ENCODE measurements around the gene SOD3.

SOD3 gene

DNA sequence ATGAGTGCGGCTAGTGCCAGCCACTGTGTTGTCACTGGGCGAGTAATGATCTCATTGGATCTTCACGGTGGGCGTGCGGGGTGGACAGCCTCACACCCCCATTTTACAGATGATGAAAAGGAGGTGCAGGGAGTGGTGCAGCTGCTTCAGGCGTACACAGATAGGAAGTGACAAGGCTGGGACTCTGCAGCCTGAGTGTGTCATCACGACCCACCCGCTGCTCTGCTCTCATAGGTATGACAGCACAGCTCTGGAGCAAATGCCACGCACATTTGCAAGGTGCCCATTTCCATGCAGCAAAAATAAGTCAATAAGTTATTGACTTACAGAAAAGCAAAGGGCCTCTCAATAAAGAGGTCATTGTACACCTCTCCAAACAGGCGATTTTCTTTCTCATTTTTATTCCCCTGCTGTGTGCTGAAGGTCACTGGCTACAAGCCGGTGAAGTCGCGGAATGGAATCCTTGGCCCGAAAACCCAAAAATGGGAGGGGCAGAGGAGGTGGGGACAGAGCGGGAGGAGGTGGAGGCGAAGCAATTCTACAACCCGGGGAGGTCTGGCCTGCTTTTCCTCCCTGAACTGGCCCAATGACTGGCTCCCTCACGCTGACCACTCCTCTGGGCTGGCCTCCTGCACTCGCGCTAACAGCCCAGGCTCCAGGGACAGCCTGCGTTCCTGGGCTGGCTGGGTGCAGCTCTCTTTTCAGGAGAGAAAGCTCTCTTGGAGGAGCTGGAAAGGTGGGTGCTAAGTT, at the start of gene SOD3:
Gene SOD3, plus strand, starts transcription at position 658 of the 750 bp plus-strand sequence. CDS start 3,949 bp downstream, outside the sequence.
- DNase-seq (ENCODE audit: extremely low read depth in 1 of 2, low read depth in 1 of 2), result no peak

DNA sequence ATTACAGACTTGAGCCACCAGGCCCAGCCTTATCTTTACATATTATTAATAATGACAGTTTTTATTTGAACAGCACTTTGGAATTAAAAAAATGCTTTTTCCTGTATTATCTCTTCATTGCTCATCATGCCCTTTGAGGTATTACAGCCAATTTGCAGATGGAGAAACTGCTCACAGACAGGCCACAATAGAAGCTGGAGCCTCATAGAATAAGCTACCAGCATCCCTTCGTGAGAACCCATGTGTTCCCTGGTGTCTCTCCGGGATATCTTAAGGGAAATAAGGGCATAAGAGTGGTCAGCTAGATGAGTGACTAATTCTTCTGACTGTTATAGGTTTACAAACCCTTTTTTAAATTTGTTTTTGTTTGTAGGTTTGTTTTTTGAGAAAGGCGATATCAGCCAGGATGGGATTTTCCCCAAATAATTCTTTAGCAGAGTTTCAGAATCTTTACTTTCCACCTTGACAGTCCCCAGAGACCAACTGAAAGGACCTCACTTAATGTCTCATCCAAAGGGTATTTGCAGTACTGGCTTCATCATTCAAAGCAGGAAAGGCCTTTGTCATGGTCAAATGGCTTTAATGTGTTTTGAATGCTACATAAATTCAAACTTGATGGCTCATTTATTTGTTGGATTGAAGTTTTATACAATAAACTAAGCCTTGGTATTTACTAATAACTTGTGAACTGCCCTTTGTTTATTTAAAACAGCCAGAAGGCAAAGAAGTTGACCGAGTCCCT, 48.0 kb upstream of the SOD3 start:
- no peak for DNase-seq (ENCODE audit: extremely low read depth in 1 of 2, low read depth in 1 of 2)

DNA sequence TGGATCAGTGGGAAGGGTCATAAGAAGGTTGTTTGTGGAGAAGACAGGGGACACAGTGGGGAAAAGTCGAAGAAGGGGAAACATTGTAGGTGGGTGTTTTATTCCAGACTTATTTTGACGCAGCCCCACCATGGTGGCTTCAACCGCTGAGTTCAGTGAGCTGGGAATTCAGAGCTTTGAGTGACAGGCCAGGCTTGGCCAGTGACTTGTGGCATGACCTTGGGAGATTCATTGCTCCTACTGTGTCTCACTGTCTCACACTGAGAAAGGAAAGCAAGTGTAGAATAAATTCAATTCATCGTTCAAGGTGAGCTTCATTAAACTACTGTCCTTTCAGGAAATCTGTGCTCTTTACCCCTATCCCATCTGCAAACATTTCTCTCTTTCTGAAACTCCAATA, 47.4 kb upstream of the SOD3 start:
- DNase-seq (ENCODE audit: extremely low read depth in 1 of 2, low read depth in 1 of 2), result no peak

DNA sequence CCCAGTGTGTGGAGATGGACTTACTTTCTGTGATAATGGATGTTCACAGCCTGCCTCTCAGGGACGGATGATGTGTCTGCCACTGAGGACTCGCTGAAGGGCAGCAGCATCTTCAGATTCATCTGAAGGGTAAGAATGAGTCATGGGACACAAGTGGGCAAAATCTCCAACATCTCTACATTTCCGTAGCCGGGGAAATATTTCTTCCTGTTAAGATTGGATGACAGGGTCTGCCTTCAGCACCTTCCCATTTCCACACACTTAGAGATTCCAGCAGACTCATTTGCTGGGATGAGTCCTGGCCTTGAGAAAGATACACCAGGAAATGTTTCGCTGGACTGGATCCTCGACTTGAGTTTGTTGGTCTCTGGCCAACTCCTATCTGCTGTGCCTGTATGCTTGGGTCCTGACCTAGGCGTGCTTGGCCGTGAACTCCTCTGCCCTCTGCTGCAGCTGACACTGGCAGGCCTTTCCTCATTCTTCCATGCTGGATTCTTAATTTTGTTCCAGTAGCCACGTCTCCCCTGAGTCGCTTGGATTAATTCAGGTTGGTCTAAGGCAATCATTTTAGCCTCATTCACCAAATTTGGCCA, 46.5 kb upstream of the SOD3 start:
- no peak for DNase-seq (ENCODE audit: extremely low read depth in 1 of 2, low read depth in 1 of 2)

DNA sequence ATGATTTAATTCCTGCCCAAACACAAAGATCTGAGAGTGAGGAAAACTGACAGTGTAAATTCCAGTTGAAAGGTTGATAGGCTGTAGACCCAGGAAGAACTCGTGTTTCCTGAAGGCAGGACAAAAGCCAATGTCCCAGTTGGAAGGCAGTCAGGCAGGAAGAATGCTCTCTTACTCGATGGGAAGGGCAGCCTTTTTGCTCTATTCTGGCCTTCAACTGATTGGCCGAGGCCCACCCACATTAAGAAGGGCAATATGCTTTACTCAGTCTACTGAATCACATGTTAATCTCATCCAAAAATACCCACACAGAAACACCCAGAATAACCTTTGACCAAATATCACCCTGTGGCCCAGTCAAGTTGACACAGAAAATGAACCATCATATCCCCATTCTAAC, 45.3 kb upstream of the SOD3 start:
- DNase-seq (ENCODE audit: extremely low read depth in 1 of 2, low read depth in 1 of 2), result no peak

DNA sequence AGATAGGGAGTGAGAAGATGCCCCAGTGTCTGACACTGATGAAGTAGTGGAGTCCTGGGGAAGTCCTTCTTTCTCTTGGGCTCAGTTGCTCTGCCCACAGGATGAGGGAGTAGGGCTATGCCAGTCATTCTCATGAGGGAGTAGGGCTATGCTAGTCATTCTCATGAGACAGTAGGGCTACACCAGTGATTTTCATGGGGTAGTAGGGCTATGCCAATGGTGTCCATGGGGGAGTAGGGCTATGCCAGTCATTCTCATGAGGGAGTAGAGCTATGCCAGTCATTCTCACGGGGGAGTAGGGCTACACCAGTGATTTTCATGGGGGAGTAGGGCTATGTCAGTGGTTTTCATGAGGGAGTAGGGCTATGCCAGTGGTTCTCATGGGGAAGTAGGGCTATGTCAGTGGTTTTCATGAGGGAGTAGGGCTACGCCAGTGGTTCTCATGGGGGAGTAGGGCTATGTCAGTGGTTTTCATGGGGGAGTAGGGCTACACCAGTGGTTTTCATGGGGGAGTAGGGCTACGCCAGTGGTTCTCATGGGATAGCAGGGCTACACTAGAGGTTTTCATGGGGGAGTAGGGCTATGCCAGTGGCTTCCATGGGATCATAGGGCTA, 43.3 kb upstream of the SOD3 start:
- no peak for DNase-seq (ENCODE audit: extremely low read depth in 1 of 2, low read depth in 1 of 2)

GRCh38 chr4:24753519-24753918, 41.9 kb upstream of the SOD3 start:
- DNase-seq (ENCODE audit: extremely low read depth in 1 of 2, low read depth in 1 of 2), result no peak

GRCh38 chr4:24754571-24754970, 40.8 kb upstream of the SOD3 start:
- DNase-seq (ENCODE audit: extremely low read depth in 1 of 2, low read depth in 1 of 2), result no peak

GRCh38 chr4:24763631-24764297, 31.6 kb upstream of the SOD3 start:
- DNase-seq (ENCODE audit: extremely low read depth in 1 of 2, low read depth in 1 of 2), result no peak

DNA sequence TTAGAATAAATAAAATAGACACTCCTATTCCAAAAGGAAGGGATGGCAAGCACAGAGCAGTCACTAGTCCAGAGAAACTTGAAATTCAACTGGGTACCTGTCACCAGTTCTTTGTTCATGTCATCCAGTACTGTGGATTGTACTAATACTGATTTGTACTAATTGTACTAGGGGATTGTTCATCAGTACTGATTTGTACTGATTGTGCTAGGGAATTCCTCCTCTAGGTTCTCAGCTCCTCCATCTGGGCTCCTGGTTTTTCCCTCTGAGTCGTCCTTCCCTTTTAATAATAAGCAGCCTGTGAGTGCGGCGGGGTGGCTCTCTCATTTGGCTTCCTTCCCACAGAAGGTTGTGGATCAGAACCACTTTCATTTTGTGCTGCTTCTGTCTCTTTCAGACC, 31.0 kb upstream of the SOD3 start:
- DNase-seq (ENCODE audit: extremely low read depth in 1 of 2, low read depth in 1 of 2), result no peak

DNA sequence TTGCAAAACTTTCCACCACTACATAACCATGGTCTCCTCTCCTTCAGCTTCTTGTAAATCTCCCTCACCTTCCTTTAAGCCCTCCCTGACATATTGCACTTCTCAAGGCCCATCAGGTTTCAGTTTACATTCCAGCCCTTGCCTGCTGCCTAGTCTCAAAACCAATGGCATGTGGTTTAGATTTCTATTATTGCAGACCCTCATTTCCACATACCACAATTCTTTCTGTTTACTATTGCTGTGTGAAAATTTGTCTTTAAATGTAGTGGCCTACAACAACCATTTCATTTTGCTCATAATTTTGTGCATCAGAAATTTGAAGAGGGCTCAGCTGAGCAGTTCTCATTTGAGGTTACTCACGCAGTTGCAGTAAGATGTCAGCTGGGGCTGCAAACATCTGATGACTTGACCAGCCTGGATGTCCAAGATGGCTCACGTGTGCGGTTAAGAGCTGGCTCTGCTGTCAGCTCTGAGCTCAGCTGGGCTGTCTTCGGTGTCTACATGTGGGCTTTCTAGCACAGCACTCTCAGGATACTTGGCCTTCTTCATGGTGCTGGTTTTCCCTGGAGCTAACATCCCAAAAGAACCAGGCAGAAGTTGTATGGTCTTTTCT, 29.9 kb upstream of the SOD3 start:
- no peak for DNase-seq (ENCODE audit: extremely low read depth in 1 of 2, low read depth in 1 of 2)

DNA sequence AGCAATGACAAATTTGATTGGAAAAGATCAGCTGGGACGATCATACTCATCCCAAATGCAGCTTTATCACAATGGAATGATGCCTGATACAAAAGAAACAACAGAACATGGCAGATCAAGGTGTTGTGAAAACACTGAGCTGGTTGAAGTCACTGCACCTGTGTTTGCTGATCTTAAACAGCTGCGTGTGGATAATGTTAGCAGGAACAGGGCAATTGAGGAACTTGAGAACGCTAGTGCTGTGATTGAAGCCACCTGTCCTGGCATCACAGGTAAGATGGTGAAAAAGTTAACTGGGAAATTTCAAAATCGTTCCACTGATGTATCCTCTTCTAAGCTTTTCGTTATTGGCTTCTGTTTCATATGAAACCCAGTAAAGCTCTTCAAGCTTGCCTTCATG, 27.4 kb upstream of the SOD3 start:
- no peak for DNase-seq (ENCODE audit: extremely low read depth in 1 of 2, low read depth in 1 of 2)

GRCh38 chr4:24768604-24769003, 26.8 kb upstream of the SOD3 start:
- no peak for DNase-seq (ENCODE audit: extremely low read depth in 1 of 2, low read depth in 1 of 2)

- no peak for DNase-seq (ENCODE audit: extremely low read depth in 1 of 2, low read depth in 1 of 2)
Measured at GRCh38 chr4:24769571-24769970, 25.8 kb upstream of the SOD3 start.

DNA sequence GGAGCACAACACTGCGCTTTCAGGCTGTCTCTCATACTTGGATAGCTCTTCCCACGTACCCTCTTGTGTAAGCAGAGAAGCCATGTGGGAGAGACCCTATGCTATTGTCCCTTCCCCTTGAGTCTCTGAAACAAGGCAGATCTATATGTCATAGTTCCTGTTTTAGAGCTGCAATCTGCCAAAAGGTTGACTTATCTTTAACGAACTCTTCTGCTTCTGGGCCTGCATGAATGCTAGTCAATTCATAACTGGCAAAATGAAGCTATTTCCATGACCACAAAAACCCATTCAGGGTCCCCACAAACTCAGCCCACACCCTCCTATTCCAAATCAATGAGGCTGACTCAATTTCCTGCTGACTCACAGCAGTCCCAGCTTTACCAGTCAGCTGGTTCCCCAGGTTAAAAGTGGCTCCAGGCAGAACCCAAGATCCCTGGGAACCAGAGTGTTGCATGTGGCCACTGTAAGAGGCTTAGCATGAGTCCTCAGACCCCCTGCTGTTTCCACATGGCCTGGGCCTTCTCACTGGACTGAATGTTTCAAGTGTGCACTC, 25.3 kb upstream of the SOD3 start:
- no peak for DNase-seq (ENCODE audit: extremely low read depth in 1 of 2, low read depth in 1 of 2)

- no peak for DNase-seq (ENCODE audit: extremely low read depth in 1 of 2, low read depth in 1 of 2)
Measured at GRCh38 chr4:24770667-24771066, 24.7 kb upstream of the SOD3 start.

GRCh38 chr4:24771241-24771640, 24.1 kb upstream of the SOD3 start:
- DNase-seq (ENCODE audit: extremely low read depth in 1 of 2, low read depth in 1 of 2), result no peak

- no peak for DNase-seq (ENCODE audit: extremely low read depth in 1 of 2, low read depth in 1 of 2)
Measured at GRCh38 chr4:24772061-24772705, 23.2 kb upstream of the SOD3 start.

DNA sequence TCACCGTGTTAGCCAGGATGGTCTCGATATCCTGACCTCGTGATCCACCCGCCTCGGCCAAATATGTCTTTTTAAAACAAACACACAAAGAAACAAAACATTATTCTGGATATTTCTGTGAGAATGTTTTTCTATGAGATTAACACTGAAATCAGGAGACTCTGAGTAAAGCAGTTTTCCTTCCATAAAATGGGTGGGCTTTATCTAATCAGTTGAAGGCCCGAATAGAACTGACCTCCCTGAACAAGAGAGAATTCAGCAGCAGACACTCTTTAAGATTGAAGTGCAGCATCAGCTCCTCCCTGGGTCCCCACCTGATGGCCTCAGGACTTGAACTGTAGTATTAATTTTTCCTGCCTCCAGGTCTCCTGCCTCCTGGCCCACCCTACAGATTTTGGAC, 22.4 kb upstream of the SOD3 start:
- no peak for DNase-seq (ENCODE audit: extremely low read depth in 1 of 2, low read depth in 1 of 2)

- DNase-seq (ENCODE audit: extremely low read depth in 1 of 2, low read depth in 1 of 2), result no peak
Measured at GRCh38 chr4:24774452-24774851, 20.9 kb upstream of the SOD3 start.
